Fibroblast of mammary gland (primary cell): ENCODE data around the gene ZNF792.
"Not testable (repeated sequence)": the region's sequence is repeated elsewhere in the genome, so short reads cannot be mapped to it uniquely, and the experiment has no call there.

Experiments used
- DNase-seq: peaks from one replicate; pipeline ENCODE4 v3.0.0-alpha.2; 2010; ENCODE audit warnings: low read depth
- H3K4me3 ChIP-seq: 2 replicates; pipeline ENCODE4 v1.5.1; 2011; ENCODE audit warnings: low read depth, mild to moderate bottlenecking, low read length, moderate library complexity; ENCODE audit not compliant: control insufficient read depth
- TF ChIP-seq, protein P1 (sequence below): conservative IDR thresholded peaks from 2 replicates; pipeline ENCODE4 v1.5.1; 2011; ENCODE audit warnings: low read depth, low read length, inconsistent platforms; ENCODE audit not compliant: control insufficient read depth, insufficient read depth

Gene ZNF792

DNA sequence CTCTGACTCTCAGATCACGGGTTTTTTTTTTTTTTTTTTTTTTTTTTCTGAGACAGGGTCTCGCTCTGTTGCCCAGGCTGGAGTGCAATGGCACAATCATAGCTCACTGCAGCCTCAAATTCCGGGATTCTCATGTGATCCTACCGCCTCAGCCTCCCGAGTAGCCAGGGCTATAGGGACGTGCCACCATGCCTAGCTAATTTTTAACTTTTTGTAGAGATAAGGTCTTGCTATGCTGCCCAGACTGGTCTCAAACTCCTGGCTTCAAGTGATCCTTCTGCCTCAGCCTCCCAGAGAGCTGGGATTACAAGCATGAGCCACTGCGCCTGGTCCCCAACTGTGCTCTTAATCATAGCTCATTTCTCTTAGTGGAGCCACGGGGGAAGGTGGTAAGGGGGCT lies 31.5 kb upstream of the ZNF792 start:
- TF ChIP-seq, protein P1, sequence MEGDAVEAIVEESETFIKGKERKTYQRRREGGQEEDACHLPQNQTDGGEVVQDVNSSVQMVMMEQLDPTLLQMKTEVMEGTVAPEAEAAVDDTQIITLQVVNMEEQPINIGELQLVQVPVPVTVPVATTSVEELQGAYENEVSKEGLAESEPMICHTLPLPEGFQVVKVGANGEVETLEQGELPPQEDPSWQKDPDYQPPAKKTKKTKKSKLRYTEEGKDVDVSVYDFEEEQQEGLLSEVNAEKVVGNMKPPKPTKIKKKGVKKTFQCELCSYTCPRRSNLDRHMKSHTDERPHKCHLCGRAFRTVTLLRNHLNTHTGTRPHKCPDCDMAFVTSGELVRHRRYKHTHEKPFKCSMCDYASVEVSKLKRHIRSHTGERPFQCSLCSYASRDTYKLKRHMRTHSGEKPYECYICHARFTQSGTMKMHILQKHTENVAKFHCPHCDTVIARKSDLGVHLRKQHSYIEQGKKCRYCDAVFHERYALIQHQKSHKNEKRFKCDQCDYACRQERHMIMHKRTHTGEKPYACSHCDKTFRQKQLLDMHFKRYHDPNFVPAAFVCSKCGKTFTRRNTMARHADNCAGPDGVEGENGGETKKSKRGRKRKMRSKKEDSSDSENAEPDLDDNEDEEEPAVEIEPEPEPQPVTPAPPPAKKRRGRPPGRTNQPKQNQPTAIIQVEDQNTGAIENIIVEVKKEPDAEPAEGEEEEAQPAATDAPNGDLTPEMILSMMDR, result no peak
- no peak for DNase-seq
- no peak overlapping the region for H3K4me3 ChIP-seq

DNA sequence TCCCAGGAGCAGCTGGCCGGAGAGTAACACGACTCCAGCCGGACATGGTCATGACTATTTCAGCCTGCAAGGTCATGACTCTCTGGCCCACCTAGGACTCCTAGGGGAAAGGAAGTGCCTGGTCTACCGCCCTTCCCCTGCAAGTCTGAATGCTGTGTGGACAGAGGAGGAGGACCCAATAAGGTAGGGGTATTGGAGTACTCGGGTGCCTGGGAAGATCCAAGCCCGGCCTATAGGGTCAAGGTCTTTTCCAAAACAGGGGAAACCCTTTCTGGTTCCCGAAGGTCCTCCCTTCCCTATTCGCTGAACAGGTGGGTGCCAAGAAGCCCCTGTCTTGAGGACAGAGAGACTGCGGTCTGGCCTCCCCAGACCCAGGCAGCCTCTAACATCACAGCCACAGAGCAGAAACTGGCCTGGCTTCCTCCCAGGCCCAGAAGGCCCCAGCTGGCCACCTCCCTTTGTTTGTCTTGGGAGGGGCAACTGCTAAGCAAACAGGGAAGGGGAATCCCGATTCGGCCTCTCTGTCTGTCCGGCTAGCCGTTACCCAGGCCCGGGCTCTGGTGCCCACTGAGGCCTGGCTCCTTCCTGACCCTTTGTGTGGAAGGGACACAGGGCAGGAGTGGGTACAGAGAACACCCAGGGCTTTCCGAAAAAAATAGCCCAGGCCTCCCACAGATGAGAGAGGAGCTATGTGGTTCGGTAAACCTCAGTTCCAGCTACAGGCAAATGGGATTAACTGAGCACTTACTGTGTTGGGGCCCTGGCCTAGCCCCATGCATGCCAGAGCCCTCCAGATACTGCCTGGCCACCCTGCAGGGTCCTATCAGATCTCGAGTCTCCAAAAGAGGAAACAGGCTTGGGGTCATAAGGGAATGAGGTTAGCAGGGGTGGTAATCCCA lies 30.9 kb upstream of the ZNF792 start:
- no peak for DNase-seq
- TF ChIP-seq, protein P1, result no peak
- H3K4me3 ChIP-seq, result no peak overlapping the region

GRCh38 chr19:34994286-34994642 lies 30.2 kb upstream of the ZNF792 start:
- DNase-seq, result no peak
- TF ChIP-seq, protein P1, result no peak

DNA sequence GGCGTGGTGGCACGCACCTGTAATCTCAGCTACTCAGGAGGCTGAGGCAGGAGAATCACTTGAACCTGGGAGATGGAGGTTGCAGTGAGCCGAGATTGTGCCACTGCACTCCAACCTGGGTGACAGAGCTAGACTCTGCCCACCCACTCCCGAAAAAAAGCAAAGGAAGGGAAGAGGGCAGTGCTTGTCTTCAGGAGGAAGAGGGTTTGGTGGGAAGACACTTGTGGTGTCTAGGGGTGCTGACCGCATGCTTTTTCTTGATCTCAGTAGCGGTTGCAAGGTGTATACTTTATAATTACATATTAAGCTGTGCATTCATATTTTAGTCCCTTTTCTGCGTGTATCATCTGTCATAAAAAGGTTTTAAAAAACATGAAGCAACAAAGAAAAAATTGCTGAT lies 28.6 kb upstream of the ZNF792 start:
- H3K4me3 ChIP-seq, DNase-seq: not testable (repeated sequence)

More at GRCh38 chr19:34994286-34994642, 30.2 kb upstream of the ZNF792 start:
- no peak overlapping the region for H3K4me3 ChIP-seq

- TF ChIP-seq, protein P1, result no peak
- H3K4me3 ChIP-seq, result no peak overlapping the region
- DNase-seq, result no peak
Measured at GRCh38 chr19:34991542-34992333, 27.7 kb upstream of the ZNF792 start.

GRCh38 chr19:34990578-34991192 lies 26.7 kb upstream of the ZNF792 start:
- no peak overlapping the region for H3K4me3 ChIP-seq
- no peak for DNase-seq
- TF ChIP-seq, protein P1, result no peak

GRCh38 chr19:34989298-34989697 lies 25.3 kb upstream of the ZNF792 start:
- no peak overlapping the region for H3K4me3 ChIP-seq
- TF ChIP-seq, protein P1, result no peak
- DNase-seq, result no peak
